MM.1S (cell line): ENCODE data around the gene LAMA4.

Experiments used
- CTCF ChIP-seq: fragments of 300-600 bp; sonication (generic); IDR thresholded peaks from 2 replicates; pipeline ENCODE4 v1.5.1; 2016; ENCODE audit warnings: antibody characterized with exemption, low read length, mixed read lengths
- EZH2 ChIP-seq: fragments of 300-600 bp; sonication (generic); optimal IDR thresholded peaks from 2 replicates; pipeline ENCODE3; 2017; ENCODE audit warnings: low read depth, mild to moderate bottlenecking, antibody characterized with exemption, low read length, mixed read lengths
- EZH2phosphoT487 ChIP-seq: fragments of 300-600 bp; sonication (generic); IDR thresholded peaks from 2 replicates; pipeline ENCODE4 v1.6.1; 2018; ENCODE audit warnings: antibody characterized with exemption, low read length

DNA sequence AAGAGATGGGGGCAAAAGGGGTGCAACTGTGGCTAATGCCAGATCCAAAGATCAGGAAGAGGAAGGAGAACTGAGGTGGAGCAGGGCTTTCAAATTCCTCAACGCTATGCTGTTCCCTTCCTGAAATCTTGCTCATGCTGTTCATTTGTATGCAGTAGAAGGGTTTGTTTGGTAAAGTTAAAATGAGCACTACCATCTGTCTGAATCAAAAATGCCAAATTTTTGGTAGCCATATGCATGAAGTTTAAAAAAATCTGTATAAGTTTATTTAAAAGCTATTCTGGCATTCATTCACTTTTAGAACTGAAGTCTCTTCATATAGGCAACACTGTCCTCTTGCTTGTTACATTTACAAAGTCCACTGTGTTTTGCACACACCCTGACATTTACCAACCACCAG is 84.8 kb downstream of the LAMA4 start:
- TF ChIP-seq CTCF, result no peak
- no peak for TF ChIP-seq EZH2
- no peak for TF ChIP-seq EZH2phosphoT487
